Activated naive CD4-positive, alpha-beta T cell treated with anti-CD3 and anti-CD28 coated beads for 36 hours (primary cell): ENCODE data around the gene ACTR3C. TPM values are rescaled to one million over a fixed set of nuclear protein-coding genes. Genes with fewer than 3 reads are reported as not detected.
"Not testable (repeated sequence)": the region's sequence is repeated elsewhere in the genome, so short reads cannot be mapped to it uniquely, and the experiment has no call there.

Experiments
- CTCF ChIA-PET: fragments of 350-600 bp; sonication (Branson Sonifier 250); formaldehyde crosslinking; loops from one replicate; lab custom pipeline; 2021; ENCODE audit warnings: antibody characterized with exemption; lab: Charles Lee
- DNase-seq: peaks from one replicate; pipeline ENCODE4 v3.0.0-alpha.2; 2020
- H3K27ac Mint-ChIP-seq: one replicate; pipeline ENCODE4 v1.8.0; 2021; ENCODE audit warnings: mild to moderate bottlenecking, mixed read lengths
- H3K27me3 Mint-ChIP-seq: one replicate; pipeline ENCODE4 v1.8.0; 2021; ENCODE audit warnings: low read depth, mixed read lengths
- H3K36me3 Mint-ChIP-seq: one replicate; pipeline ENCODE4 v1.8.0; 2021; ENCODE audit warnings: low read depth, mixed read lengths
- H3K4me1 Mint-ChIP-seq: one replicate; pipeline ENCODE4 v1.8.0; 2021; ENCODE audit warnings: low read depth, mixed read lengths
- H3K4me3 Mint-ChIP-seq: one replicate; pipeline ENCODE4 v1.8.0; 2021; ENCODE audit warnings: mild to moderate bottlenecking, moderate library complexity, mixed read lengths
- H3K9me3 Mint-ChIP-seq: one replicate; pipeline ENCODE4 v1.8.0; 2021; ENCODE audit warnings: mixed read lengths
- intact Hi-C: fragments of 100-400 bp; cut with micrococcal nuclease; formaldehyde crosslinking; loops from one replicate; pipeline ENCODE4 v1.15.1; 2023
- total RNA-seq, 2 experiments: library from RNA; stranded (reverse); gene quantifications; one replicate each; pipeline ENCODE4 v1.2.3, GENCODE V29; 2021

Gene ACTR3C
- total RNA-seq, 2 experiments from 2014 or later, result 3.1 to 3.4 TPM

- H3K4me1 Mint-ChIP-seq, H3K27me3 Mint-ChIP-seq, H3K9me3 Mint-ChIP-seq, H3K36me3 Mint-ChIP-seq, H3K4me3 Mint-ChIP-seq, H3K27ac Mint-ChIP-seq, CTCF ChIA-PET, DNase-seq, intact Hi-C loops: not testable (repeated sequence)
These were observed 17.5 kb downstream of the ACTR3C start for GRCh38 chr7:150305903-150306284.

GRCh38 chr7:150305259-150305902 is 18.0 kb downstream of the ACTR3C start:
- intact Hi-C loops, H3K4me1 Mint-ChIP-seq, H3K27me3 Mint-ChIP-seq, CTCF ChIA-PET, DNase-seq, H3K9me3 Mint-ChIP-seq, H3K27ac Mint-ChIP-seq, H3K36me3 Mint-ChIP-seq, H3K4me3 Mint-ChIP-seq: not testable (repeated sequence)

GRCh38 chr7:150304499-150305258 is 18.7 kb downstream of the ACTR3C start:
- DNase-seq, H3K9me3 Mint-ChIP-seq, H3K27ac Mint-ChIP-seq, H3K27me3 Mint-ChIP-seq, CTCF ChIA-PET, H3K4me1 Mint-ChIP-seq, H3K36me3 Mint-ChIP-seq, H3K4me3 Mint-ChIP-seq, intact Hi-C loops: not testable (repeated sequence)

- H3K4me1 Mint-ChIP-seq, intact Hi-C loops, H3K36me3 Mint-ChIP-seq, H3K4me3 Mint-ChIP-seq, CTCF ChIA-PET, H3K9me3 Mint-ChIP-seq, H3K27ac Mint-ChIP-seq, DNase-seq, H3K27me3 Mint-ChIP-seq: not testable (repeated sequence)
These were observed 20.4 kb downstream of the ACTR3C start for GRCh38 chr7:150302908-150303310.

- CTCF ChIA-PET, DNase-seq, H3K36me3 Mint-ChIP-seq, H3K9me3 Mint-ChIP-seq, intact Hi-C loops, H3K4me1 Mint-ChIP-seq, H3K27me3 Mint-ChIP-seq, H3K27ac Mint-ChIP-seq, H3K4me3 Mint-ChIP-seq: not testable (repeated sequence)
These were observed 25.4 kb downstream of the ACTR3C start for GRCh38 chr7:150297978-150298377.

- H3K9me3 Mint-ChIP-seq, H3K4me1 Mint-ChIP-seq, CTCF ChIA-PET: not testable (repeated sequence)
These were observed 26.5 kb downstream of the ACTR3C start for GRCh38 chr7:150296802-150297201.

GRCh38 chr7:150295614-150296013 is 27.7 kb downstream of the ACTR3C start:
- H3K9me3 Mint-ChIP-seq, H3K4me3 Mint-ChIP-seq, H3K27me3 Mint-ChIP-seq, CTCF ChIA-PET, intact Hi-C loops, H3K36me3 Mint-ChIP-seq, H3K27ac Mint-ChIP-seq, DNase-seq, H3K4me1 Mint-ChIP-seq: not testable (repeated sequence)

More at GRCh38 chr7:150296802-150297201, 26.5 kb downstream of the ACTR3C start:
- H3K27me3 Mint-ChIP-seq, intact Hi-C loops, H3K4me3 Mint-ChIP-seq, H3K36me3 Mint-ChIP-seq, DNase-seq, H3K27ac Mint-ChIP-seq: not testable (repeated sequence)

GRCh38 chr7:150295027-150295426 is 28.3 kb downstream of the ACTR3C start:
- CTCF ChIA-PET, H3K4me3 Mint-ChIP-seq, H3K27me3 Mint-ChIP-seq, H3K36me3 Mint-ChIP-seq, DNase-seq, intact Hi-C loops, H3K9me3 Mint-ChIP-seq, H3K27ac Mint-ChIP-seq, H3K4me1 Mint-ChIP-seq: not testable (repeated sequence)

- DNase-seq, intact Hi-C loops, H3K9me3 Mint-ChIP-seq, H3K36me3 Mint-ChIP-seq, H3K27ac Mint-ChIP-seq, H3K4me1 Mint-ChIP-seq, H3K27me3 Mint-ChIP-seq, H3K4me3 Mint-ChIP-seq: not testable (repeated sequence)
- CTCF ChIA-PET, result interaction anchor here (0.5 kb wide), 1 partner anchor 303 kb away, joined by 3 read pairs; no protein-coding TSS in a partner anchor
These were observed 33.0 kb downstream of the ACTR3C start for GRCh38 chr7:150290317-150290716.

- H3K27ac Mint-ChIP-seq, intact Hi-C loops, CTCF ChIA-PET, H3K27me3 Mint-ChIP-seq, H3K9me3 Mint-ChIP-seq, H3K4me1 Mint-ChIP-seq, H3K36me3 Mint-ChIP-seq, DNase-seq, H3K4me3 Mint-ChIP-seq: not testable (repeated sequence)
These were observed 34.5 kb downstream of the ACTR3C start for GRCh38 chr7:150288816-150289215.

- H3K36me3 Mint-ChIP-seq, DNase-seq, CTCF ChIA-PET, H3K4me3 Mint-ChIP-seq, H3K27me3 Mint-ChIP-seq, H3K4me1 Mint-ChIP-seq, H3K27ac Mint-ChIP-seq, H3K9me3 Mint-ChIP-seq: not testable (repeated sequence)
- intact Hi-C loops, result loop anchor here (2.0 kb wide), 3 partner anchors 35 to 469 kb away; partner anchors contain the start of genes ACTR3C and LRRC61
These were observed 35.5 kb downstream of the ACTR3C start for GRCh38 chr7:150287815-150288214.

- not testable (repeated sequence) for H3K27me3 Mint-ChIP-seq, H3K9me3 Mint-ChIP-seq, H3K27ac Mint-ChIP-seq, H3K4me1 Mint-ChIP-seq, H3K36me3 Mint-ChIP-seq, H3K4me3 Mint-ChIP-seq
- CTCF ChIA-PET, result interaction anchor here (1.3 kb wide), 1 partner anchor 72 kb away, joined by 3 read pairs; no protein-coding TSS in a partner anchor
- peak; percentile 48 for DNase-seq
- intact Hi-C loops, result loop anchor here (1.0 to 2.0 kb wide), 4 partner anchors 37 to 471 kb away; partner anchors contain the start of genes ACTR3C and LRRC61
These were observed 37.2 kb downstream of the ACTR3C start for GRCh38 chr7:150285849-150286754.
